GM18505 (cell line): ENCODE results near the gene TEX52.

ENCODE experiments used
- ATAC-seq: cut with Tn5 transposase; IDR thresholded peaks from one replicate; pipeline ENCODE4 v1.9.1; 2021; ENCODE audit not compliant: unreplicated experiment
- POLR2A ChIP-seq: IDR thresholded peaks from 4 replicates; pipeline ENCODE4 v1.6.1; 2011; ENCODE audit warnings: borderline replicate concordance; ENCODE audit not compliant: insufficient read depth, insufficient read length; ENCODE audit errors: extremely low read depth

Gene TEX52

DNA sequence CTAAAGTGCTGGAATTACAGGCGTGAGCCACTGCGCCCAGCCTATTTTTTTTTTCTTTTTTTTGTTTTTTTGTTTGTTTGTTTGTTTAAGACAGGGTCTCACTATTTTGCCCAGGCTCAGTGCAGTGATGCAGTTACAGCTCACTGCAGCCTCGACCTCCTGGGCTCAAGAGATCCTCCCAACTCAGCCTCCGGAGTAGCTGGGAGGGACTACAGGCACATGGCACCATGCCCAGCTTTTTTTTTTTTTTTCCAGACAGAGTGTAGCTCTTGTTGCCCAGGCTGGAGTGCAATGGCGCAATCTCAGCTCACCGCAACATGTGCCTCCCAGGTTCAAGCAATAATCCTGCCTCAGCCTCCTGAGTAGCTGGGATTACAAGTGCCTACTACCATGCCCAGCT is 50.1 kb downstream of the TEX52 start:
- no peak for ATAC-seq
- no peak for TF ChIP-seq POLR2A

DNA sequence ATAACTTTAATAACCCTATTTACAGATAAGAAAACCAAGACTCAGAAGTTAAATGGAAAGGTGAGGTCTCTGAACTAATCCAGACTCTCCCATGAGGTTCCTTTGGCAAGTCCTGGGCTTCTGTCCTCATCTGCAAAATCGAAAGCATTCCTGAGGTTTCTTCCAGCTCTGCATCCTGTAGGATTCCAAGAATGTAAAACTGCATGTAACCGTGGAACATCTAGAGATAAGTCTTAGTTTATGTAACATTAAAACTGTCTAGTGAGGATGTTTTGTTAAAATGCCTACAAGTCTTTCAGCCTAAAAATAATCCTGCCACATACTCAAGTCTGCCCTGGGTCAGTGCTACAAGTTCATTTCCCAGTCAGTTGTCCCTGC is 51.7 kb downstream of the TEX52 start:
- TF ChIP-seq POLR2A, result no peak
- no peak for ATAC-seq

DNA sequence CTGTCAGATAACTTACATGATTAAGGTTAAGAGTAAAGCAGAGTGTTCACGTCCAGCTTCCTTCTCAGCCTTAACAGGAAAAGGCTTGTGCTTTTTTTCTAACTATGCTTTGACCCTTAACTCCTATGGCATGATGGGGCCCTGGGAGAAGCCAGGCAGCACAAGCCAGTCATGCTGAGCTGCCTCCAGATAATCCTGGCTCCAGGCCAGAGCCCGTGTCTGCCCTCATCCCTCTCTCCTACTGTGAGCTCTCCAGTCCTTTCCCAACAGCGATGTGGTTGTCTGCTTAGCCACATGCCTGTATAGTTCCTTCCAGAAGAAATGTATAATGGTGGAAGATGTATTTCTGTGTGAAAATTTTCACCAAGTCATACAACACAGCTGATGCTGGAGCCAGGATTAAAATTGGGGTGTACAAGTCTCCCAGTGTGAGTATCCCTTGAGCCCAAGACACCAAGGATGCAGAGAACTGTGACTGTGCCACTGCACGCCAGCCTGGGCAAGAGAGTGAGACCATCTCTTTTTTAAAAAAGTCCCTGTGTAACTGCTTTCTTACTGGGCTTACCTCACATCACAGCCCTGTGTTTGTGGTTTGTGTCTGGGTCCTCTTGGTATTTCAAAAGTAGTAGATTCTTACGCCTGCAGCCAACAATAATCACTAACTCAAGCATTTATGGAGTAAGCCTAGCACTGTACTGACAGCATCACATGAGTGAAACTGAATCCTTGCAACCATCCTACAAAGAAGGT is 52.3 kb downstream of the TEX52 start:
- no peak for ATAC-seq
- TF ChIP-seq POLR2A, result no peak

DNA sequence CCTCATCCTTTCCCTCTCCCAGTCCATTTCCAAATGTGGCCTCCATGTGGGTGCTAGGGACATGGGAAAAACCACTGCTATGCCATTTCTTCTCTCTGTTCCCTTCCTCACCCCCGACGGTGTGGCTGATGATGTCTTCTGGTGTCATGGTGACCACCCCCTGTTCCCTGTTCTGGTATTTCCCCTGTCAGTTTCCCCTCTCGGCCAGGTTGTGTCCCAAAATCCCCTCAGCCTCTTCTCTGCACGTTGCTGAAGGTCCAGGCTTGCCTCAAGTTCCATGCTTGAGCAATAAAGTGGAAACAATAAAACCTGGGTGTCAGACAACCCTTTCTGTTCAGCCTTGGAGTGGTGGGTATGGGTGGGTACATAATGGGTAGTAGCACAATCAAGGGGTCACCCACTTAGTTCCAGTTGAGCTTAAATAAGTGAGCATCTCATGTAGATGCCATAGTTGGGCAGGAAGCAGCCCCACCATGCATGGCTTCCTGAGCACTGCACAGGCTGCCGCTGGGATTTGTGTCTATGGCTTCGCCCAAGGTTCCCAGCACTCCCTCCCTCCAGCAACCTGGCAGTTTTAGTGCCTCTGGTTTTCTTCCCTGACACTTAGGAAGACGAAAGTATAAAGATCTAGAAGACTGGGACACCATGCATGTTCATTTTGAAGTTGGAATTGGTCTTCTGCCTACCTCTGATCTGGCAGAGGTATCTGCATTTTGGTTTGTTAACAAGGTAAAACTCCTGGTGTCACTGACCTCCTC is 53.0 kb downstream of the TEX52 start:
- no peak for ATAC-seq
- TF ChIP-seq POLR2A, result no peak

DNA sequence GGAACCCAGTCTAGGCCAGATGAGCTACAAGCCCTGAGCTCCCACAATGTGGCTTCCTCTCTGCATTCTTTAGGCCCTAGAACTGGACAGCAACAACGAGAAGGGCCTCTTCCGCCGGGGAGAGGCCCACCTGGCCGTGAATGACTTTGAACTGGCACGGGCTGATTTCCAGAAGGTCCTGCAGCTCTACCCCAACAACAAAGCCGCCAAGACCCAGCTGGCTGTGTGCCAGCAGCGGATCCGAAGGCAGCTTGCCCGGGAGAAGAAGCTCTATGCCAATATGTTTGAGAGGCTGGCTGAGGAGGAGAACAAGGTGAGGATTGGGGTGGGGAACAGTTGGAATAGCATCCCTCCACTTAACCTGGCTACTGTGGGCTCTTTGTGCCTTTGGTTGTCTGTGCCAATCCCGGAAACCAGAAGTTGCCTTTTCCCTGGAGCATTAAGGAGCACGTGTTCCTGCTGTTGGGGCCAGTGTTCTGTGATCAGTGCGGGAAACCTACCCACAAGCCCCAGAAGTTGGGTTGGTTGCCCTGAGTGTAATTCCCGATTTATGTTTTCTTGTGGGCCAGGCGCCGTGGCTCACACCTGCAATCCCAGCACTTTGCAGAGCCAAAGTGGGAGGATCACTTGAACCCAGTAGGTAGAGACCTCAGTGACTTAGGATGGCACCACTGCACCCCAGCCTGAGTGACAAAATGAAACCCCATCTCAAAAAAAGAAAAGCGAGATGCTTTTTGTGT is 55.6 kb downstream of the TEX52 start:
- no peak for TF ChIP-seq POLR2A
- no peak for ATAC-seq

DNA sequence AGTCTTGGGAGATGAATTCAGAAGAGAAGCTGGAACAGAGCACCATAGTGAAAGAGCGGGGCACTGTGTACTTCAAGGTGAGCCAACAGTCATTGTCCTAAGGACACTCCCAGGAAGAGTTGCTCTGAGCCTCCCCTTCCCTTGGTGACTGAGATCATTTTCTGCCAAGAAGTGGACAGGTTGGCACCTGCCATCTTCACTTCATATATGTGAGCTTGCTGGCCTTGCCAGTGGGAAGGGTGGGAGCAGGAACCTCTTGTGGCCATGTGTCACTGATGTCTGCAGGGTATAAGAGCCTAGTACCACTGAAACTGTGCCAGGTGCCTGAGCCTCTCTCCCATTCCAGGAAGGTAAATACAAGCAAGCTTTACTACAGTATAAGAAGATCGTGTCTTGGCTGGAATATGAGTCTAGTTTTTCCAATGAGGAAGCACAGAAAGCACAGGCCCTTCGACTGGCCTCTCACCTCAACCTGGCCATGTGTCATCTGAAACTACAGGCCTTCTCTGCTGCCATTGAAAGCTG is 56.7 kb downstream of the TEX52 start:
- no peak for TF ChIP-seq POLR2A
- no peak for ATAC-seq
